Gastrocnemius medialis (tissue), 4 donors: ENCODE results near the gene SLF1. TPM values are rescaled to one million over a fixed set of nuclear protein-coding genes. Genes with fewer than 3 reads are reported as not detected.

Experiments used
- ATAC-seq, 2 donors: fragments of 150-250 bp; one replicate each; pipeline ENCODE4 v1.9.1; 2016
- DNase-seq, 2 donors: peaks; one replicate each; pipeline ENCODE4 v3.0.0-alpha.2; 2019
- H3K27ac ChIP-seq, 4 donors: fragments of 200-600 bp; sonication (generic); 1 replicate in 1 of 4; 2 replicates in 3 of 4; pipeline ENCODE4 v1.5.1; 2016 to 2018; ENCODE audit warnings: mild to moderate bottlenecking in 2 of 4, moderate library complexity in 1 of 4
- H3K27me3 ChIP-seq, 3 donors: fragments of 200-600 bp; sonication (generic) in 2 of 3; 1 replicate in 1 of 3; 2 replicates in 2 of 3; pipeline versions ENCODE4 v1.5.1 to v1.6.0; 2016 to 2019; ENCODE audit warnings: mild to moderate bottlenecking in 1 of 3, moderate library complexity in 1 of 3
- H3K36me3 ChIP-seq, 2 donors: fragments of 200-600 bp; sonication (generic) in 1 of 2; one replicate each; pipeline ENCODE4 v1.5.1; 2017 to 2018
- H3K4me1 ChIP-seq, 2 donors: fragments of 200-600 bp; sonication (generic) in 1 of 2; one replicate each; pipeline ENCODE4 v1.5.1; 2016 to 2017; ENCODE audit warnings: mild to moderate bottlenecking in 2 of 2
- H3K4me3 ChIP-seq, 4 donors: fragments of 200-600 bp; sonication (generic) in 3 of 4; 1 replicate in 1 of 4; 2 replicates in 3 of 4; pipeline ENCODE4 v1.5.1; 2016 to 2019; ENCODE audit warnings: mild to moderate bottlenecking in 2 of 4
- H3K9me3 ChIP-seq, 3 donors: fragments of 200-600 bp; sonication (generic) in 2 of 3; 1 replicate in 1 of 3; 2 replicates in 2 of 3; pipeline ENCODE4 v1.5.1; 2016 to 2019
- CTCF ChIP-seq, 5 experiments: fragments of 450-650 bp in 3 of 5; fragments of 200-600 bp in 2 of 5; sonication (generic) in 2 of 5; IDR thresholded peaks in 4 of 5; conservative IDR thresholded peaks in 1 of 5; 1 replicate in 4 of 5; 2 replicates in 1 of 5; pipeline ENCODE4 v1.5.1; 2016 to 2019; ENCODE audit warnings: antibody characterized with exemption in 5 of 5, mild to moderate bottlenecking in 3 of 5, moderate library complexity in 3 of 5
- POLR2A ChIP-seq, 2 donors: fragments of 450-650 bp; IDR thresholded peaks; one replicate each; pipeline ENCODE4 v1.6.1; 2017; ENCODE audit warnings: antibody characterized with exemption in 2 of 2, mild to moderate bottlenecking in 2 of 2, moderate library complexity in 2 of 2
- in situ Hi-C, 4 donors: fragments of 200-750 bp; cut with MboI; loops; one replicate each; pipeline versions ENCODE4 v1.15.0 to v1.8.0; 2017; ENCODE audit warnings: low sequenced_read_pairs in 4 of 4
- intact Hi-C: fragments of 100-400 bp; cut with DNase I; formaldehyde crosslinking; loops from one replicate; pipeline ENCODE4 v1.15.1; 2023; ENCODE audit warnings: low total_unique reads
- total RNA-seq, 4 donors: library from RNA; depleted of rRNA; stranded (reverse); fragments of >200 nt; gene quantifications; one replicate each; pipeline versions ENCODE4 v1.1.0 to v1.2.3, GENCODE V29; 2016

The SLF1 gene
- total RNA-seq, 4 donors from 2014 or later = 1.0 to 2.6 (median 1.9) TPM

- Histone ChIP-seq H3K27me3 (no peaks in the 10 kb centered on the region), H3K36me3 (no peaks in the 10 kb centered on the region), H3K27ac (no peak overlapping the region), H3K4me3 (no peak overlapping the region), H3K4me1 (no peaks in the 10 kb centered on the region), H3K9me3 (no peaks in the 10 kb centered on the region)
- in situ Hi-C loops (no loop called here), intact Hi-C loops (no loop called here)
- TF ChIP-seq CTCF (IDR thresholded peaks at IDR 0.05 in 4 of 5, conservative IDR thresholded peaks at IDR 0.05 in 1 of 5) (no peak), POLR2A (IDR thresholded peaks at IDR 0.05) (no peak)
- ATAC-seq = no peak
- no peak for DNase-seq
Measured at GRCh38 chr5:94698197-94698596, 79.7 kb downstream of the SLF1 start.

GRCh38 chr5:94699562-94699961, 81.1 kb downstream of the SLF1 start:
- Histone ChIP-seq H3K4me1 (no peaks in the 10 kb centered on the region), H3K27me3 (no peaks in the 10 kb centered on the region), H3K36me3 (no peaks in the 10 kb centered on the region), H3K4me3 (no peak overlapping the region), H3K9me3 (no peaks in the 10 kb centered on the region), H3K27ac (no peak overlapping the region)
- TF ChIP-seq CTCF (IDR thresholded peaks at IDR 0.05 in 4 of 5, conservative IDR thresholded peaks at IDR 0.05 in 1 of 5) (no peak), POLR2A (IDR thresholded peaks at IDR 0.05) (no peak)
- in situ Hi-C loops (no loop called here), intact Hi-C loops (no loop called here)
- DNase-seq (no peak), ATAC-seq (no peak)

GRCh38 chr5:94700592-94700991, 82.1 kb downstream of the SLF1 start:
- intact Hi-C loops (no loop called here), in situ Hi-C loops (no loop called here)
- no peak for DNase-seq
- H3K27ac ChIP-seq = no peak overlapping the region
- TF ChIP-seq POLR2A (IDR thresholded peaks at IDR 0.05) = no peak
- TF ChIP-seq CTCF (IDR thresholded peaks at IDR 0.05 in 4 of 5, conservative IDR thresholded peaks at IDR 0.05 in 1 of 5) = no peak
- H3K4me1 ChIP-seq = no peaks in the 10 kb centered on the region
- no peaks in the 10 kb centered on the region for H3K36me3 ChIP-seq
- H3K9me3 ChIP-seq = no peaks in the 10 kb centered on the region
- no peak overlapping the region for H3K4me3 ChIP-seq
- no peak for ATAC-seq
- no peaks in the 10 kb centered on the region for H3K27me3 ChIP-seq

GRCh38 chr5:94702729-94703128, 84.3 kb downstream of the SLF1 start:
- TF ChIP-seq CTCF (IDR thresholded peaks at IDR 0.05 in 4 of 5, conservative IDR thresholded peaks at IDR 0.05 in 1 of 5) (no peak), POLR2A (IDR thresholded peaks at IDR 0.05) (no peak)
- ATAC-seq = no peak
- Histone ChIP-seq H3K4me3 (no peak overlapping the region), H3K9me3 (no peaks in the 10 kb centered on the region), H3K27me3 (no peaks in the 10 kb centered on the region), H3K27ac (no peak overlapping the region), H3K4me1 (no peaks in the 10 kb centered on the region), H3K36me3 (no peaks in the 10 kb centered on the region)
- in situ Hi-C loops (no loop called here), intact Hi-C loops (no loop called here)
- no peak for DNase-seq

- H3K36me3 ChIP-seq = no peaks in the 10 kb centered on the region
- in situ Hi-C loops = no loop called here
Measured at GRCh38 chr5:94705427-94705826, 87.0 kb downstream of the SLF1 start.

More at GRCh38 chr5:94705427-94705826, 87.0 kb downstream of the SLF1 start:
- Histone ChIP-seq H3K27me3 (no peaks in the 10 kb centered on the region), H3K4me3 (no peak overlapping the region), H3K9me3 (no peaks in the 10 kb centered on the region), H3K27ac (no peak overlapping the region), H3K4me1 (no peaks in the 10 kb centered on the region)
- ATAC-seq (no peak), DNase-seq (no peak)
- intact Hi-C loops = no loop called here
- no peak for TF ChIP-seq CTCF (IDR thresholded peaks at IDR 0.05 in 4 of 5, conservative IDR thresholded peaks at IDR 0.05 in 1 of 5)
- TF ChIP-seq POLR2A (IDR thresholded peaks at IDR 0.05) = no peak
